NOMO-1 (cell line): ENCODE data around the gene PRDX2.
"Not testable (repeated sequence)": the region's sequence is repeated elsewhere in the genome, so short reads cannot be mapped to it uniquely, and the experiment has no call there.

Source experiments
- DNase-seq, 2 experiments: peaks; one replicate each; lab custom pipeline; 2025; ENCODE audit not compliant: unreplicated experiment in 2 of 2; lab: John Stamatoyannopoulos, UW

Gene PRDX2

DNA sequence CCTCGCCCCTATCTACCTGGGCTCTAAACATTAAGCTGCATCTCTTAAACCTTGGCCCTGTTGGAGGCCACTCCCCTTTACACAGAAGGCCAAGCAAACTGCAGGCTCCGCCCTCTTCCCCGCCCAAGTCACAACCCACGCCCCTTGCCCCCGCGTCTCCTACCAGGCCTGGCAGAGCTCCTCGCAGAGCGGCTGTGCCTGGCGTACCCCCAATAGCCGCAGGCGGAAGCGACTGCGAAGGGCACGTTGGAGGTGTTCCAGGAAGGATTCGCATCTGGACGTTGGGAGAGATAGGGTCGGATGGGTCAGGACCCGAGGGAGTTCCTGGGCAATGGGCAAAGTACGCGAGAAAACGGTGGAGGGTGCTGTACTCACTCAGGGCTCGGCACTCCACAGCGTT lies 26.9 kb upstream of the PRDX2 start:
- DNase-seq: no peak

GRCh38 chr19:12825254-12826131 lies 23.9 kb upstream of the PRDX2 start:
- DNase-seq: no peak

DNA sequence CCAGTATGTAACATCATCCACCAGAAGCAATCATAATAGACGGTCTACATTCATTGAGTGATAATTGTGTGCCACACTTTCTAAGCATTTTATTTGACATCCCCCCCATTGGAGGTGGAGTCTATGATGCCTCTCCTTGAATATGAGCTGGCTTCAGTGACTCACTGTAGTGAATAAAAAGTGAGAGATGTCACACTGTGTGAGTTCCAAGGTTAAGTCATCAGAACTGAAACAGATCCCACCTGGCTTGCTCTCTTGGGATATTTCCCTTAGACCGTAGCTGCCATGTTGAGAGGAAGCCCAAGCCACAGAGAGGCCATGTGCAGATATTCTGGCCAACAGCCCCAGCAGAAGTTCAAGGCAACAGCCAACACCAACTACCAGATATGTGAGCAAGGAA lies 20.2 kb upstream of the PRDX2 start:
- no peak for DNase-seq

DNA sequence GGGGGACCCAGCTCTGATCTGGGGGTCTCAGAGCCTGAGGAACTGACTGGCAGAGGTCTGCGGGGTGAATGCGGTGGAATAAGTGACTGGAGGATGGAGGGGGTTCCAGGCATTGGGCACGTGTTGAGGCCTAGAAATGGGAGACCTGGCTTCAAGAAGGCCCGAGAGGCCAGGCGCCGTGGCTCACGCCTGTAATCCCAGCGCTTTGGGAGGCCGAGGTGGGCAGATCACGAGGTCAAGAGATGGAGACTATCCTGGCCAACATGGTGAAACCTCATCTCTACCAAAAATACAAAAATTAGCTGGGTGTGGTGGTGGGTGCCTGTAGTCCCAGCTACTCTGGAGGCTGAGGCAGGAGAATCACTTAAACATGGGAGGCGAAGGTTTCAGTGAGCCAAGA lies 16.2 kb upstream of the PRDX2 start:
- not testable (repeated sequence) for DNase-seq

DNA sequence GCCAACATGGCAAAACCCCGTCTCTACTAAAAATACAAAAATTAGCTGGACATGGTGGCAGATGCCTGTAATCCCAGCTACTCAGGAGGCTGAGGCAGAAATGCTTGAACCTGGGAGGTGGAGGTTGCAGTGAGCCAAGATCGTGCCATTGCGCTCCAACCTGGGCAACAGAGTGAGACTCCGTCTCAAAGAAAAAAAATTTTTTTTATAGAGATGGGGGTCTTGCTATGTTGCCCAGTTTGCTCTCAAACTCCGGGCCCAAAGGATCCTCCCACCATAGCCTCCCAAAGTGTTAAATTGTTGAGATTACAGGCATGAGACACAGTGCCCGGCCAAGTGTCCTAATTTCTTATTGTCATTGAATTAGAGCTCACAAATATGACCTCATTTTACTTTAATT lies 15.6 kb upstream of the PRDX2 start:
- DNase-seq: not testable (repeated sequence)

DNA sequence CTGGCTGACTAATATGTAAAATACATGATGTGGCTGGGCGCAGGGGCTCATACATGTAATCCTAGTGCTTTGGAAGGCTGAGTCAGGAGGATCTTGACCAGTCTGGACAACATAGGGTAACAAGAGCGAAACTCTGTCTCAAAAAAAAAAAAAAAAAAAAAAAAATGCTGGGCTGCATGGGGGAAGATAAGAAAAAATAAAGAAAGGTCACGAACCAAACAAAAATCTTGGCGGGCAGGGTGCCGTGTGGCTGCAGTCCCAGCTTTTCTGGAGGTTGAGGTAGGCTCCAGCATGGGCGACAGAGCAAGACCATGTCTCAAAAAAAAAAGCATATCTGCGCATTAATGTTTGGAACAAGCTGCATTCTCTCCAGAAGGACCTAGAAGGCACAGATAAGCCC lies 13.5 kb upstream of the PRDX2 start:
- no peak for DNase-seq

DNA sequence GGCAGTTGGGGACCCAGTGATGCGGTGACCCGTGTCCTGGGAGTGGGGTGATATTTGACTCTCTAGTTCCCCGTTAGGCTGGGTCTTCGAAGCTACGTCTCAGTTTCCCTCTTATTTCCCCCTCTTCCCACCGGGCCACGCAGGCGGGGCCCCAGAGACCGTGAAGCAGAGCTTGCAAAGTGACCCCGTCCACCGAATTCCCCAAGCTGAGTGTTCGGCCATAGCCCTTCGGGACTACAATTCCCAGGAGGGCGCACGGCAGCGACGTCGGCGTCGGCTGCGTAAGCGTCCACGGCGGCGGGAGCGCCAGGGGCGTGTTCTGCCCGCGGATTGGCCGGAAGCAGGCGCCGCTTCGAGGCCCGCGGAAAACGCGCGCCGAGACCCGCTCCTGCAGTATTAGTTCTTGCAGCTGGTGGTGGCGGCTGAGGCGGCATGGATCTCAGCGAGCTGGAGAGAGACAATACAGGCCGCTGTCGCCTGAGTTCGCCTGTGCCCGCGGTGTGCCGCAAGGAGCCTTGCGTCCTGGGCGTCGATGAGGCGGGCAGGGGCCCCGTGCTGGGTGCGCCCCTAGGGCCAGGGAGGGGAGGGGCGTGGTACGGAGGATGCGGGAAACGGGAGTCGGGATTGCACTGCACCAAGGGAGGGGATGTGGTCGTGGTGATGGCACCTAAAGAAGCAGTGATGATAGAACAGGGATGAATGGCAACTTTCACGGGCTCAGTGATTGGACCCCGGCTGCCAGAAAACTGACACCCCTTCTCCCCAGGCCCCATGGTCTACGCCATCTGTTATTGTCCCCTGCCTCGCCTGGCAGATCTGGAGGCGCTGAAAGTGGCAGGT lies 4.9 kb upstream of the PRDX2 start, which contains the start of gene RNASEH2A:
RNASEH2A (plus strand) TSS at position 343 of the 840 bp plus-strand sequence; CDS start at position 433, 90 bp downstream.
- DNase-seq: peak; percentile 91

GRCh38 chr19:12804051-12804450 lies 2.5 kb upstream of the PRDX2 start:
- no peak for DNase-seq

DNA sequence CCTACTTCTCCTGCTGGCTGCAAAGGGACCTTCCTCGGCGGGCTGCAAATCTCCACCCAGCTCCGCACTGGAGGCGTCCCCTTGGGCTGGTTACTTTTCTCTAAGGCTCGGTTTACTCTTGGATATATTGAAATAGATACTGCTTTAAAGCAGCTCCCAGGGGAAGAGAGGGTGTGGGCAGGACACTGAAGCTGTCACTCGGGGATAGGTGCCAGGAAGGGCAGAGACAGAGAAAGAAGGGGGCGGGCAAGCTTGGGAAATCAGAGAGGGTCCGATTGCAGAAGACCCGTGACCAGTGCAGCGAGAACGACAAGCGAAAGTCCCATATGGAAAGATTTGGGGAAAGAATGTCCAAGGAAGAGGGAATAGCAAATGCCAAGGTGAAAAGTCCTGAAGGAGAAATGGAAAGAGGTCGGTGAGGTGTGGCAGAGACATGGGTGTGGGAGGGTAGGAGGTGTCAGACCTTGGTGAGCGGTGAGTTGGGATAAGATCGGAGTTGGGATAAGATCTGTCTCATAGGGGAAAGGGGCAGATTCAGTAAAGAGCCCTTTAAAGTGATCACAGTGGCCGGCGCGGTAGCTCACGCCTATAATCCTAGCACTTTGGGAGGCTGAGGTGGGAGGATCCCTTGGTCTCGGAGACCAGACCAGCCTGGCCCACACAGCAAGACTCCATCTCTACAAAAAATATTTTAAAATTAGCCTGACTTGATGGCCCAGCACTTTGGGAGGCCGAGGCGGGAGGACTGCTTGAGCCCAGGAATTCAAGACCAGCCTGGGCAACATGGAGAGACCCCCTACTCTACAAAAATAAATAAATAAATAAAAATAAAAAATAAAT lies 887 bp upstream of the PRDX2 start:
- no peak for DNase-seq

DNA sequence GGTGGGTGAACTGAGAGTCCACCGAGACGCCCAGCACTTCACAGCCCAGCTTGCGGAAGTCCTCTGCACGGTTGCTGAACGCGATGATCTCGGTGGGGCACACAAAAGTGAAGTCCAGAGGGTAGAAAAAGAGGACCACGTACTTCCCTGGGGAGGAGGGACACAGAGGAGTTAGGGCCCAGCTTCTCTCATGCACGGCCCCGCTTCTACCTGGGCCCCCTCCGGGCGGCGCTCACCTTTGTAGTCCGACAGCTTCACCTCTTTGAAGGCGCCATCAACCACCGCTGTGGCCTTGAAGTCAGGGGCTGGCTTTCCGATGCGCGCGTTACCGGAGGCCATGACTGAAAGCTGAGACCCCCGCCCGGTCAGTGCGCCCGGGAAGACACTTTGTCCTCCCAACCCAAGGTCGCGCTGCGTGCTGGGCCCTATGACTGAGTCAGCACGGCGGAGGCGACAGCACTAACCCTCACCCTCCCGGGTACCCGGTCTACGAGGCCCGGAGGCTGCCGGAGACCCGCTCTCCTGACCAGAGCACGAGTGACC lies 606 bp downstream of the PRDX2 start:
- DNase-seq: no peak

GRCh38 chr19:12800466-12800770 lies 1.2 kb downstream of the PRDX2 start:
- no peak for DNase-seq

- no peak for DNase-seq
These were observed 1.7 kb downstream of the PRDX2 start for GRCh38 chr19:12799742-12800465.

GRCh38 chr19:12797607-12798006 lies 4.0 kb downstream of the PRDX2 start:
- not testable (repeated sequence) for DNase-seq

GRCh38 chr19:12797141-12797587 lies 4.4 kb downstream of the PRDX2 start:
- DNase-seq: no peak

GRCh38 chr19:12796146-12797071 lies 5.2 kb downstream of the PRDX2 start:
- peak; percentile 59 to 63 for DNase-seq

DNA sequence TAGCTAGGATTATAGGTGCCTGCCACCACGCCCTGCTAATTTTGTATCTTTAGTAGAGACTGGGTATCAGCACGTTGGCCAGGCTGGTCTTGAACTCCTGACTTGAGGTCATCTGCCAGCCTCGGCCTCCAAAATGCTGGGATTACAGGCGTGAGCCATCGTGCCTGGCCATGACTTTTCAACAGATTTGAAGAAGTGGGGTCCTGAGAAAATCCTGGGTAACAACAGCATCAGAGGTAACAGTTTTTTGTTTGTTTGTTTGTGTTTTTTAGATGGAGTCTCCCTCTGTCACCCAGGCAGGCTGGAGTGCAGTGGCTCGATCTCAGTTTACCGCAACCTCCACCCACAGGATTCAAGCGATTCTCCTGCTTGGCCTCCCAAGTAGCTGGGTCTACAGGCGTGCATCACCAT lies 6.6 kb downstream of the PRDX2 start:
- DNase-seq: no peak

DNA sequence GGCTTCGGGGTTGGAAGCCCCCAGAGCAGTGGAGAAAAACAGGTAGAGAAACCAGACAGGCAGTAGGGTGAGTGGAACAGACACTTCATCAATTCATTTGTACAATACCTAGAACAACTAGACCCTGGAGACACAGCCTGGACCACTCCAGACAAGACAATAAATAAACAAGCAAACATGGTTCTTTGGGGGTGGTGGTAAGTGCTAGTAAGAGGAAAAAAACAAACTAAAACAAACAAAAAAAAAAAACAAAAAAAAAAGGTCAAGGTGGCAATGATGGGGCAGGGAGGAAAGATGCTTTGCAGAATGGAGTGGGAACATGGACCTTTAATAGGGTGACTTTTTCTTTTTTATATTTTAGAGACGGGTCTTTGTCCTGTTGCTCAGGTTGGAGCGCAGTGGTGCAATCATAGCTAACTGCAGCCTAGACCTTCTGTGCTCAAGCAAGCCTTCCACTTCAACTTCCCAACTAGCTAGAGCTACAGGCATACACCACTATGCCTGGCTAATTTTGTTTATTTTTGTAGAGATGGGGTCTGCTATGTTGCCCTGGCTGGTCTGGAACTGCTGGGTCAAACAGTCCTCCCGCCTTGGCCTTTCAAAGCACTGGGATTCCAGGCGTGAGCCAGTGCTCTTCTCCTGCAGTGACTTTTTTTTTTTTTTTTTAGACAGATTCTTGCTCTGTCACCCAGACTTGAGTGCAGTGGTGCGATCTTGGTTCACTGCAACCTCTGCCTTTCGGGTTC lies 7.2 kb downstream of the PRDX2 start:
- DNase-seq: no peak
